OCI-LY7 (cell line): Measurements from ENCODE around the gene TECPR2.

Experiments used
- EZH2phosphoT487 ChIP-seq: fragments of 200-600 bp; sonication (generic); IDR thresholded peaks from 2 replicates; pipeline ENCODE4 v1.6.1; 2018; ENCODE audit warnings: low read depth, borderline replicate concordance, mild to moderate bottlenecking, mixed run types, antibody characterized with exemption, low read length, moderate library complexity, mixed read lengths
- TF ChIP-seq, protein P1 (sequence below): fragments of 200-600 bp; sonication (generic); conservative IDR thresholded peaks from 2 replicates; pipeline ENCODE4 v1.5.1; 2014; ENCODE audit warnings: mild to moderate bottlenecking, antibody characterized with exemption, low read length, moderate library complexity, mixed read lengths

DNA sequence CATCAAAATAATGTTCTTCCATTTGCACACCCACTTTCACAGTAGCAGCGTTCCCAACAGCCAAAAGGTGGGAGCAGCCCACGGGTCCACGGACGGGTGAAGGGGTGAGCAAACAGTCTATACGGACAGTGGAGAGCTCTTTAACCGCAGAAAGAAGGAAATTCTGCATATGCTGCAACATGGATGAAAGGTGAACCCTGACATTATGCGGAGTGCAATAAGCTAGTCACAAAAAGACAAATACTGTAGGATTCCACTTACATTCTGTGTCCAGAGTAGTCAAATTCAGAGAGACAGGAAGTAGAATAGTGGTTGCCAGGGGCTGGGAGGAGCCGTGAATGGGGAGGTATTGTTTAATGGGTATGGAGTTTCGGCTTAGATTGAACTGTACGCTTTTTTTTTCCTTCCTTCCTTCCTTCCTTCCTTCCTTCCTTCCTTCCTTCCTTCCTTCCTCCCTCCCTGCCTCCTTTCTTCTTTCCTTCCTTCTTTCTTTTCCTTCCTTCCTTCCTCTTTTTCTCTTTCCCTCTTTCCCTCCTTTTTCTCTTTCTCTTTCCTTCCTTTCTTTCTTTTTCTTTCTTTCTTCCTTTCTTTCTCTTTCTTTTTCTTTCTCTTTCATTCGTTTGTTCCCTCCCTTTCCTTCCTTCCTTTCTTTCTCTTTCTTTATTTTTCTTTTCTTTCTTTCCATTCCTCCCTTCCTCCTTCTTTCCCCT, 162.6 kb downstream of the TECPR2 start:
- TF ChIP-seq, protein P1, sequence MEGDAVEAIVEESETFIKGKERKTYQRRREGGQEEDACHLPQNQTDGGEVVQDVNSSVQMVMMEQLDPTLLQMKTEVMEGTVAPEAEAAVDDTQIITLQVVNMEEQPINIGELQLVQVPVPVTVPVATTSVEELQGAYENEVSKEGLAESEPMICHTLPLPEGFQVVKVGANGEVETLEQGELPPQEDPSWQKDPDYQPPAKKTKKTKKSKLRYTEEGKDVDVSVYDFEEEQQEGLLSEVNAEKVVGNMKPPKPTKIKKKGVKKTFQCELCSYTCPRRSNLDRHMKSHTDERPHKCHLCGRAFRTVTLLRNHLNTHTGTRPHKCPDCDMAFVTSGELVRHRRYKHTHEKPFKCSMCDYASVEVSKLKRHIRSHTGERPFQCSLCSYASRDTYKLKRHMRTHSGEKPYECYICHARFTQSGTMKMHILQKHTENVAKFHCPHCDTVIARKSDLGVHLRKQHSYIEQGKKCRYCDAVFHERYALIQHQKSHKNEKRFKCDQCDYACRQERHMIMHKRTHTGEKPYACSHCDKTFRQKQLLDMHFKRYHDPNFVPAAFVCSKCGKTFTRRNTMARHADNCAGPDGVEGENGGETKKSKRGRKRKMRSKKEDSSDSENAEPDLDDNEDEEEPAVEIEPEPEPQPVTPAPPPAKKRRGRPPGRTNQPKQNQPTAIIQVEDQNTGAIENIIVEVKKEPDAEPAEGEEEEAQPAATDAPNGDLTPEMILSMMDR, result no peak
- no peak for TF ChIP-seq EZH2phosphoT487
